NAMALWA (cell line): ENCODE results near the gene ZFYVE26.
A peak's percentile ranks its signal among the peaks of the same experiment; 100 is the strongest.
"Not testable (repeated sequence)": the region's sequence is repeated elsewhere in the genome, so short reads cannot be mapped to it uniquely, and the experiment has no call there.

Experiments
- DNase-seq: peaks from one replicate; pipeline ENCODE4 v3.0.0-alpha.2; 2015; ENCODE audit warnings: low spot score

Gene ZFYVE26

GRCh38 chr14:67816326-67817002 lies at the start of gene ZFYVE26:
TSS of gene ZFYVE26 (minus strand) at chr14:67816590. CDS start at chr14:67815963, 627 bp downstream.
- DNase-seq = peak; percentile 95

GRCh38 chr14:67863223-67863622 lies 46.8 kb upstream of the ZFYVE26 start:
- DNase-seq = no peak

- DNase-seq = no peak
Observed at GRCh38 chr14:67859169-67859749, 42.9 kb upstream of the ZFYVE26 start.

- DNase-seq = no peak
Observed at GRCh38 chr14:67857778-67858350, 41.5 kb upstream of the ZFYVE26 start.

- no peak for DNase-seq
Observed at GRCh38 chr14:67856827-67857226, 40.4 kb upstream of the ZFYVE26 start.

GRCh38 chr14:67853715-67854114 lies 37.3 kb upstream of the ZFYVE26 start:
- DNase-seq = no peak

- DNase-seq = no peak
Observed at GRCh38 chr14:67852926-67853604, 36.7 kb upstream of the ZFYVE26 start.

- DNase-seq = no peak
Observed at GRCh38 chr14:67851785-67852410, 35.5 kb upstream of the ZFYVE26 start.

GRCh38 chr14:67850066-67850830 lies 33.9 kb upstream of the ZFYVE26 start:
- no peak for DNase-seq

- no peak for DNase-seq
Observed at GRCh38 chr14:67846029-67846610, 29.7 kb upstream of the ZFYVE26 start.

GRCh38 chr14:67837011-67837624 lies 20.7 kb upstream of the ZFYVE26 start:
- peak; percentile 72 for DNase-seq

- no peak for DNase-seq
Observed at GRCh38 chr14:67835596-67835995, 19.2 kb upstream of the ZFYVE26 start.

- no peak for DNase-seq
Observed at GRCh38 chr14:67833403-67833802, 17.0 kb upstream of the ZFYVE26 start.

- DNase-seq = no peak
Observed at GRCh38 chr14:67831113-67831512, 14.7 kb upstream of the ZFYVE26 start.

- no peak for DNase-seq
Observed at GRCh38 chr14:67821121-67821520, 4.7 kb upstream of the ZFYVE26 start.

GRCh38 chr14:67820428-67820971 lies 4.1 kb upstream of the ZFYVE26 start:
- DNase-seq = no peak

- DNase-seq = peak; percentile 83
Observed at GRCh38 chr14:67819563-67820421, 3.4 kb upstream of the ZFYVE26 start, which contains the start of gene RAD51B. TSS of gene RAD51B (plus strand) at chr14:67819779.

- not testable (repeated sequence) for DNase-seq
Observed at GRCh38 chr14:67818476-67818875, 2.1 kb upstream of the ZFYVE26 start.

- no peak for DNase-seq
Observed at GRCh38 chr14:67817750-67818438, 1.5 kb upstream of the ZFYVE26 start.
